Tibial nerve (tissue), 3 donors: ENCODE data around the gene ORC6.

Source experiments
- POLR2A ChIP-seq, 2 donors: fragments of 450-650 bp; IDR thresholded peaks; one replicate each; pipeline ENCODE4 v1.6.1; 2017; ENCODE audit warnings: antibody characterized with exemption in 2 of 2, mild to moderate bottlenecking in 2 of 2, moderate library complexity in 2 of 2
- TF ChIP-seq, protein P1 (sequence below), 5 experiments: fragments of 200-600 bp in 3 of 5; fragments of 450-650 bp in 2 of 5; sonication (generic) in 3 of 5; IDR thresholded peaks; one replicate each; pipeline ENCODE4 v1.5.1; 2016 to 2019; ENCODE audit warnings: antibody characterized with exemption in 5 of 5, mild to moderate bottlenecking in 3 of 5, moderate library complexity in 2 of 5

DNA sequence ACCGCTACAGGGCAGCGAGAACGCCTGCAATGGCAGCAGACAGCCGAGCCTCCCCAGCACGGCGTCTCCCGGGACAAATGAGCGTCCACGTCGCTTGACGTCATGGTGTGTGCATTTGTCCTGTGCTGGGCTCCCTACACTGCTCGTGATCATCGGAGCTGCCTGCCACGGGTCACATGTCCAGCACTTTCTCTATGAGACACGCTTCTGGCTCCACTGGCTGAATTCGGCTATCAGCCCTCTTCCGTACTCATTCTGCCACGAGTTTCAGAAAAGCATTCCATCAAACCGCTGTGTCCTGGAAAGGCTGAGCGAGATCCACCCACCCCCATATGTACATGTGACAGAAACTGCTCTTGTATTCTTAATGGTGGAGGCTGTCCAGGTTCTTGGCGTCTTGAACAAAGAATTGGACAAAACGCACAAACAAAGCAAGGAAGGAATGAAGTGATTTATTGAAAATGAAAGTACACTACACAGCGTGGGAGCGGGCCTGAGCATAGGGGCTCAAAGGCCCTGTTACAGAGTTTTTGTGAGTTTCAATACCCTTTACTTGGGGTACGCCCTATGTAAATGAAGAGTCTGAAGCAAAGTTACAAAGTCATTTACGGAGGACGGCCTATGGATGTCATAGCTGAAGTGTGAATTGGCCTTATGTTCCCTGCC is 39.7 kb upstream of the ORC6 start:
- TF ChIP-seq, protein P1, sequence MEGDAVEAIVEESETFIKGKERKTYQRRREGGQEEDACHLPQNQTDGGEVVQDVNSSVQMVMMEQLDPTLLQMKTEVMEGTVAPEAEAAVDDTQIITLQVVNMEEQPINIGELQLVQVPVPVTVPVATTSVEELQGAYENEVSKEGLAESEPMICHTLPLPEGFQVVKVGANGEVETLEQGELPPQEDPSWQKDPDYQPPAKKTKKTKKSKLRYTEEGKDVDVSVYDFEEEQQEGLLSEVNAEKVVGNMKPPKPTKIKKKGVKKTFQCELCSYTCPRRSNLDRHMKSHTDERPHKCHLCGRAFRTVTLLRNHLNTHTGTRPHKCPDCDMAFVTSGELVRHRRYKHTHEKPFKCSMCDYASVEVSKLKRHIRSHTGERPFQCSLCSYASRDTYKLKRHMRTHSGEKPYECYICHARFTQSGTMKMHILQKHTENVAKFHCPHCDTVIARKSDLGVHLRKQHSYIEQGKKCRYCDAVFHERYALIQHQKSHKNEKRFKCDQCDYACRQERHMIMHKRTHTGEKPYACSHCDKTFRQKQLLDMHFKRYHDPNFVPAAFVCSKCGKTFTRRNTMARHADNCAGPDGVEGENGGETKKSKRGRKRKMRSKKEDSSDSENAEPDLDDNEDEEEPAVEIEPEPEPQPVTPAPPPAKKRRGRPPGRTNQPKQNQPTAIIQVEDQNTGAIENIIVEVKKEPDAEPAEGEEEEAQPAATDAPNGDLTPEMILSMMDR (IDR thresholded peaks at IDR 0.05) = no peak
- no peak for TF ChIP-seq POLR2A (IDR thresholded peaks at IDR 0.05)
